BLaER1 treated with 17β-estradiol and CSF1 and Interleukin-3, amounts not matched to agents 10 nM and 100 nM (cell line): Measurements from ENCODE around the gene BRD4.

Experiments used
- H3K27ac ChIP-seq, 11 experiments: shearing (Covaris generic); formaldehyde crosslinking; 2 replicates each; pipeline ENCODE4 v1.8.1; 2022
- H3K27me3 ChIP-seq, 11 experiments: shearing (Covaris generic); formaldehyde crosslinking; 2 replicates each; pipeline ENCODE4 v1.8.1; 2022
- H3K36me3 ChIP-seq, 11 experiments: shearing (Covaris generic); formaldehyde crosslinking; 2 replicates each; pipeline ENCODE4 v1.8.1; 2022
- H3K4me1 ChIP-seq, 10 experiments: shearing (Covaris generic); formaldehyde crosslinking; 2 replicates each; pipeline ENCODE4 v1.8.1; 2022
- H3K4me2 ChIP-seq, 11 experiments: shearing (Covaris generic); formaldehyde crosslinking; 2 replicates each; pipeline ENCODE4 v1.8.1; 2022
- H3K4me3 ChIP-seq, 10 experiments: shearing (Covaris generic); formaldehyde crosslinking; 2 replicates each; pipeline ENCODE4 v1.8.1; 2022
- H3K9ac ChIP-seq, 11 experiments: shearing (Covaris generic); formaldehyde crosslinking; 2 replicates each; pipeline ENCODE4 v1.8.1; 2022
- H3K9me3 ChIP-seq, 11 experiments: shearing (Covaris generic); formaldehyde crosslinking; replicated peaks in 1 of 11; 2 replicates each; pipeline ENCODE4 v1.8.1; 2022
- H4K20me1 ChIP-seq, 11 experiments: shearing (Covaris generic); formaldehyde crosslinking; 2 replicates each; pipeline ENCODE4 v1.8.1; 2022
- Cebpa-rat ChIP-seq, 11 experiments: shearing (Covaris generic); IDR thresholded peaks; 2 replicates each; pipeline ENCODE4 v1.8.1; 2022

BRD4 gene

GRCh38 chr19:15279326-15279904 lies 52.9 kb downstream of the BRD4 start:
- no peak overlapping the region for H3K4me3 ChIP-seq
- peak overlapping the region in 4 of 11 experiments; percentile 6 to 52 (median 21); a peak in 4 of 22 replicates for H3K27ac ChIP-seq
- peak overlapping the region; percentile 33 to 86 (median 81) for H3K4me2 ChIP-seq
- H3K36me3 ChIP-seq = peaks cover 0 to 42% (median 14%) of the 10 kb centered on the region in 11 experiments; a peak in 15 of 22 replicates
- peaks cover 89 to 100% (median 98%) of the 10 kb centered on the region in 10 experiments for H3K4me1 ChIP-seq
- no peak for TF ChIP-seq Cebpa-rat (IDR thresholded peaks at IDR 0.05)
- no peaks in the 10 kb centered on the region for H3K27me3 ChIP-seq
- H4K20me1 ChIP-seq = peaks cover 100% of the 10 kb centered on the region in 11 experiments
- H3K9ac ChIP-seq = peak overlapping the region in 2 of 11 experiments; percentile 14 to 34; a peak in 2 of 22 replicates
- H3K9me3 ChIP-seq = no peaks in the 10 kb centered on the region

GRCh38 chr19:15276620-15277215 lies 55.6 kb downstream of the BRD4 start:
- H3K27ac ChIP-seq = peak overlapping the region in 2 of 11 experiments; percentile 23 to 24; a peak in 2 of 22 replicates

GRCh38 chr19:15274477-15274876 lies 57.9 kb downstream of the BRD4 start:
- Histone ChIP-seq H3K9me3 (no peaks in the 10 kb centered on the region), H3K27ac (0 out of 22 replicates have a peak overlapping the region, but pooled peaks of 1 of the 11 experiments have one; percentile 1), H3K4me1 (peaks cover 43 to 60% (median 56%) of the 10 kb centered on the region in 10 experiments), H3K4me2 (peak overlapping the region in 6 of 11 experiments; percentile 8 to 32 (median 12); a peak in 5 of 22 replicates), H3K4me3 (no peak overlapping the region), H3K9ac (peak overlapping the region in 1 of 11 experiments; percentile 0; a peak in 1 of 22 replicates), H3K27me3 (no peaks in the 10 kb centered on the region), H4K20me1 (peaks cover 100% of the 10 kb centered on the region in 11 experiments), H3K36me3 (peaks cover 40 to 78% (median 58%) of the 10 kb centered on the region in 11 experiments)
- TF ChIP-seq Cebpa-rat (IDR thresholded peaks at IDR 0.05) = no peak

More at GRCh38 chr19:15276620-15277215, 55.6 kb downstream of the BRD4 start:
- no peaks in the 10 kb centered on the region for H3K27me3 ChIP-seq
- H3K9ac ChIP-seq = peak overlapping the region in 1 of 11 experiments; percentile 2; a peak in 1 of 22 replicates
- H3K9me3 ChIP-seq = no peaks in the 10 kb centered on the region
- no peak for TF ChIP-seq Cebpa-rat (IDR thresholded peaks at IDR 0.05)
- H3K4me1 ChIP-seq = peaks cover 66 to 81% (median 77%) of the 10 kb centered on the region in 10 experiments
- H3K4me2 ChIP-seq = peak overlapping the region; percentile 1 to 85 (median 16); a peak in 16 of 22 replicates
- H3K4me3 ChIP-seq = no peak overlapping the region
- peaks cover 100% of the 10 kb centered on the region in 11 experiments for H4K20me1 ChIP-seq
- peaks cover 17 to 69% (median 38%) of the 10 kb centered on the region in 11 experiments for H3K36me3 ChIP-seq

GRCh38 chr19:15269806-15270205 lies 62.5 kb downstream of the BRD4 start:
- Histone ChIP-seq H4K20me1 (peaks cover 100% of the 10 kb centered on the region in 11 experiments), H3K4me3 (no peak overlapping the region), H3K9me3 (no peaks in the 10 kb centered on the region), H3K36me3 (peaks cover 84 to 100% (median 96%) of the 10 kb centered on the region in 11 experiments), H3K27me3 (no peaks in the 10 kb centered on the region), H3K9ac (no peak overlapping the region), H3K4me1 (peaks cover 8 to 17% (median 10%) of the 10 kb centered on the region in 10 experiments; a peak in 18 of 20 replicates), H3K27ac (no peak overlapping the region), H3K4me2 (no peak overlapping the region)
- TF ChIP-seq Cebpa-rat (IDR thresholded peaks at IDR 0.05) = no peak

- Histone ChIP-seq H3K36me3 (peaks cover 93 to 100% (median 99%) of the 10 kb centered on the region in 11 experiments), H3K4me3 (no peak overlapping the region), H3K9ac (peak overlapping the region in 1 of 11 experiments; percentile 3; a peak in 1 of 22 replicates), H3K27me3 (no peaks in the 10 kb centered on the region), H3K4me1 (peaks cover 0 to 8% (median 1%) of the 10 kb centered on the region in 10 experiments; a peak in 10 of 20 replicates), H3K4me2 (no peak overlapping the region), H3K27ac (no peak overlapping the region), H3K9me3 (no peaks in the 10 kb centered on the region), H4K20me1 (peaks cover 100% of the 10 kb centered on the region in 11 experiments)
- no peak for TF ChIP-seq Cebpa-rat (IDR thresholded peaks at IDR 0.05)
Measured at GRCh38 chr19:15268928-15269253, 63.4 kb downstream of the BRD4 start.

- Histone ChIP-seq H3K9me3 (no peaks in the 10 kb centered on the region), H3K27ac (no peak overlapping the region), H3K27me3 (no peaks in the 10 kb centered on the region), H4K20me1 (peaks cover 100% of the 10 kb centered on the region in 11 experiments), H3K4me2 (no peak overlapping the region), H3K4me1 (peaks cover 0 to 6% (median 0%) of the 10 kb centered on the region in 10 experiments; a peak in 4 of 20 replicates), H3K9ac (0 out of 22 replicates have a peak overlapping the region, but pooled peaks of 2 of the 11 experiments have one; percentile 3 to 25), H3K36me3 (peaks cover 98 to 100% (median 100%) of the 10 kb centered on the region in 11 experiments), H3K4me3 (no peak overlapping the region)
- TF ChIP-seq Cebpa-rat (IDR thresholded peaks at IDR 0.05) = no peak
Measured at GRCh38 chr19:15268192-15268927, 64.0 kb downstream of the BRD4 start.

GRCh38 chr19:15266683-15267082 lies 65.7 kb downstream of the BRD4 start:
- Histone ChIP-seq H3K9ac (no peak overlapping the region), H3K36me3 (peaks cover 98 to 100% (median 100%) of the 10 kb centered on the region in 11 experiments), H3K9me3 (no peaks in the 10 kb centered on the region), H3K27me3 (no peaks in the 10 kb centered on the region), H3K27ac (no peak overlapping the region), H3K4me1 (peaks cover 0 to 6% (median under 1%) of the 10 kb centered on the region in 10 experiments; a peak in 7 of 20 replicates), H4K20me1 (peaks cover 100% of the 10 kb centered on the region in 11 experiments), H3K4me2 (no peak overlapping the region), H3K4me3 (no peak overlapping the region)
- no peak for TF ChIP-seq Cebpa-rat (IDR thresholded peaks at IDR 0.05)

GRCh38 chr19:15265850-15266248 lies 66.5 kb downstream of the BRD4 start:
- Histone ChIP-seq H3K4me1 (peaks cover 2 to 14% (median 9%) of the 10 kb centered on the region in 10 experiments), H3K9ac (no peak overlapping the region; a peak in 1 of 22 replicates), H3K4me2 (no peak overlapping the region), H4K20me1 (peaks cover 99 to 100% (median 100%) of the 10 kb centered on the region in 11 experiments), H3K27ac (no peak overlapping the region), H3K4me3 (no peak overlapping the region), H3K9me3 (no peaks in the 10 kb centered on the region), H3K36me3 (peaks cover 95 to 100% (median 99%) of the 10 kb centered on the region in 11 experiments), H3K27me3 (no peaks in the 10 kb centered on the region)
- no peak for TF ChIP-seq Cebpa-rat (IDR thresholded peaks at IDR 0.05)
